Coronary artery (tissue), 2 donors: ENCODE results near the gene PINLYP.

Source experiments
- DNase-seq: peaks from one replicate; pipeline ENCODE4 v3.0.0-alpha.2; 2017; ENCODE audit warnings: low spot score
- H3K27ac ChIP-seq, 2 donors: fragments of 200-600 bp; sonication (generic); one replicate each; pipeline ENCODE4 v1.5.1; 2016 to 2019
- H3K4me3 ChIP-seq: fragments of 200-600 bp; sonication (generic); 2 replicates; pipeline ENCODE4 v1.5.1; 2016; ENCODE audit warnings: mild to moderate bottlenecking, moderate library complexity
- CTCF ChIP-seq: fragments of 200-600 bp; sonication (generic); IDR thresholded peaks from one replicate; pipeline ENCODE4 v1.5.1; 2019; ENCODE audit warnings: antibody characterized with exemption

Gene PINLYP

DNA sequence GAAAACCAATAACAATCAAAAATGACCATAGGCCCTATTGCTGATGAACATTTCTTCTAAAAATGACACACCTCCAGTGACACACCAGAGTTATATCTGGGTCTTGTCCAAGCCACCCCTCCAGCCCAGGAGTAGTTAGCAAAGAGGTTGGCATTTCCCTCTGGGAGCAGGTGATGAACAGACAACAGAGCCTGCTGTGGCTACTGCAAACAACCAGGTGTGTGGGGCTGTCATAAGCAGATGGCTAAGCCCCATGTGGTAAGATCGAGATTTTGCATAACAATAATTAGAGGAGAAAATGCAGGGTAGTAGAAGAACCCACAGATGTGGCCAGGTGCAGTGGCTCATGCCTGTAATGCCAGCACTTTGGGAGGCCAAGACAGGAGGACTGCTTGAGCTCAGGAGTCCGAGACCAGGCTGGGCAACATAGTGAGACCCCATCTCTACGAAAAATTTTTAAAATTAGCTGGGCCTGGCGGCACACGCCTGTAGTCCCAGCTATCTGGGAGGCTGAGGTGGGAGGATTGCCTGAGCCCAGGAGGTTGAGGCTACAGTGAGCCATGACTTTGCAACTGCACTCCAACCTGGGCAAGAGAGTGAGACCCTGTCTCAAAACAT is 5.3 kb upstream of the PINLYP start:
- Histone ChIP-seq H3K27ac (no peak overlapping the region), H3K4me3 (no peak overlapping the region)
- DNase-seq = no peak
- TF ChIP-seq CTCF = no peak

- no peak for DNase-seq
- Histone ChIP-seq H3K4me3 (no peak overlapping the region), H3K27ac (no peak overlapping the region)
- no peak for TF ChIP-seq CTCF
Observed at GRCh38 chr19:43572171-43572588, 3.4 kb upstream of the PINLYP start.

- DNase-seq = no peak
- H3K27ac ChIP-seq = peak overlapping the region; percentile 74 to 79
- TF ChIP-seq CTCF = no peak
Observed at GRCh38 chr19:43574424-43575155, 1.0 kb upstream of the PINLYP start.

GRCh38 chr19:43575955-43576878 is 616 bp downstream of the PINLYP start:
- peak overlapping the region; percentile 53 for H3K4me3 ChIP-seq
- peak overlapping the region; percentile 40 to 60 for H3K27ac ChIP-seq
- DNase-seq = no peak
- no peak for TF ChIP-seq CTCF

More at GRCh38 chr19:43574424-43575155, 1.0 kb upstream of the PINLYP start:
- H3K4me3 ChIP-seq = peak overlapping the region; percentile 79

DNA sequence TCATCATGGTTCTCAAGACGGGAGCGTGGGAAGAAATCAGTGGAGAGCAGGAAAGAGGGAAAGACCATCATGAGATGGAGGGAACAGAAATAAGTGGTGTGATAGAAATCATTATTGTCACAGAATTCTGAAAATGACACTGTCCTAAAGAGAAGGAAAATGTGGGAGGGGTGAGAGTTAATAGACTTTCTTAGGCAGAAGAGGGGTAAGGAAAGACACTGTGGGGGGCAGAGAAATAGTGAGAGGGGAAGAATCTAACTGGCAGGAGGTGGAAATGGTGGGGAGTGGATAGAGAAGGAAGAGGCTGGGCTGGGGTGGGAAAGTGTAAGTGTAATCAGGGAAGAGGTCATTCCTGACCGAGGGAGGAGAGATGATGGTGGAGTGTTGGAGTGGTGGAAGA is 3.2 kb downstream of the PINLYP start:
- H3K27ac ChIP-seq = no peak overlapping the region
- H3K4me3 ChIP-seq = no peak overlapping the region
- no peak for DNase-seq
- TF ChIP-seq CTCF = no peak

- Histone ChIP-seq H3K4me3 (peak overlapping the region; percentile 71), H3K27ac (peak overlapping the region in 1 of 2 donors; percentile 39)
- no peak for TF ChIP-seq CTCF
- no peak for DNase-seq
Observed at GRCh38 chr19:43581467-43581866, 5.9 kb downstream of the PINLYP start.
